Measurements from ENCODE around the gene ADCY9. TPM values are rescaled to one million over a fixed set of nuclear protein-coding genes. Genes with fewer than 3 reads are reported as not detected.
"Not testable (repeated sequence)": the region's sequence is repeated elsewhere in the genome, so short reads cannot be mapped to it uniquely, and the experiment has no call there.

The ADCY9 gene

GRCh38 chr16:3935921-3936320, 180.3 kb downstream of the ADCY9 start:
- peaks cover 12% of the 10 kb centered on the region for H3K4me1 ChIP-seq (ENCODE audit: control insufficient read depth, insufficient read depth, low read length)
- no peak overlapping the region for H3K9ac ChIP-seq (ENCODE audit: low read depth, low read length)
- no peaks in the 10 kb centered on the region for H3K36me3 ChIP-seq (ENCODE audit: insufficient read depth, low read length)
- no peak overlapping the region for H3K4me2 ChIP-seq (ENCODE audit: low read length)
- no peaks in the 10 kb centered on the region for H3K9me3 ChIP-seq (replicated peaks; ENCODE audit: low read length)
- no peaks in the 10 kb centered on the region for H3K27me3 ChIP-seq (ENCODE audit: control insufficient read depth, insufficient read depth, low read length)
- H3K4me3 ChIP-seq (ENCODE audit: low read length): no peak overlapping the region

GRCh38 chr16:3934491-3935181, 181.6 kb downstream of the ADCY9 start:
- Histone ChIP-seq H3K4me2 (ENCODE audit: low read length) (no peak overlapping the region), H3K27me3 (ENCODE audit: control insufficient read depth, insufficient read depth, low read length) (no peaks in the 10 kb centered on the region), H3K4me3 (ENCODE audit: low read length) (no peak overlapping the region), H3K9ac (ENCODE audit: low read depth, low read length) (no peak overlapping the region), H3K36me3 (ENCODE audit: insufficient read depth, low read length) (no peaks in the 10 kb centered on the region), H3K4me1 (ENCODE audit: control insufficient read depth, insufficient read depth, low read length) (peaks cover 12% of the 10 kb centered on the region), H3K9me3 (replicated peaks; ENCODE audit: low read length) (no peaks in the 10 kb centered on the region)

GRCh38 chr16:3927147-3927546, 189.1 kb downstream of the ADCY9 start:
- H3K9ac ChIP-seq (ENCODE audit: low read depth, low read length); H3K9me3 ChIP-seq (replicated peaks; ENCODE audit: low read length); H3K4me3 ChIP-seq (ENCODE audit: low read length); H3K4me1 ChIP-seq (ENCODE audit: control insufficient read depth, insufficient read depth, low read length); H3K4me2 ChIP-seq (ENCODE audit: low read length); H3K36me3 ChIP-seq (ENCODE audit: insufficient read depth, low read length): not testable (repeated sequence)
- peaks cover 11% of the 10 kb centered on the region for H3K27me3 ChIP-seq (ENCODE audit: control insufficient read depth, insufficient read depth, low read length)

GRCh38 chr16:3924763-3925162, 191.5 kb downstream of the ADCY9 start:
- H3K27me3 ChIP-seq (ENCODE audit: control insufficient read depth, insufficient read depth, low read length): peaks cover 14% of the 10 kb centered on the region
- no peaks in the 10 kb centered on the region for H3K4me1 ChIP-seq (ENCODE audit: control insufficient read depth, insufficient read depth, low read length)
- H3K36me3 ChIP-seq (ENCODE audit: insufficient read depth, low read length): no peaks in the 10 kb centered on the region
- no peak overlapping the region for H3K4me3 ChIP-seq (ENCODE audit: low read length)
- H3K9ac ChIP-seq (ENCODE audit: low read depth, low read length): no peak overlapping the region
- H3K4me2 ChIP-seq (ENCODE audit: low read length): no peak overlapping the region
- H3K9me3 ChIP-seq (replicated peaks; ENCODE audit: low read length): no peaks in the 10 kb centered on the region

- Histone ChIP-seq H3K4me3 (ENCODE audit: low read length) (no peak overlapping the region), H3K9me3 (replicated peaks; ENCODE audit: low read length) (peaks cover 1% of the 10 kb centered on the region), H3K27me3 (ENCODE audit: control insufficient read depth, insufficient read depth, low read length) (peaks cover 14% of the 10 kb centered on the region), H3K9ac (ENCODE audit: low read depth, low read length) (no peak overlapping the region), H3K36me3 (ENCODE audit: insufficient read depth, low read length) (no peaks in the 10 kb centered on the region), H3K4me1 (ENCODE audit: control insufficient read depth, insufficient read depth, low read length) (no peaks in the 10 kb centered on the region), H3K4me2 (ENCODE audit: low read length) (no peak overlapping the region)
Observed at GRCh38 chr16:3922241-3922640, 194.0 kb downstream of the ADCY9 start.

GRCh38 chr16:3920206-3920605, 196.0 kb downstream of the ADCY9 start:
- H3K27me3 ChIP-seq (ENCODE audit: control insufficient read depth, insufficient read depth, low read length): peaks cover 16% of the 10 kb centered on the region
- no peak overlapping the region for H3K9ac ChIP-seq (ENCODE audit: low read depth, low read length)
- H3K4me1 ChIP-seq (ENCODE audit: control insufficient read depth, insufficient read depth, low read length): no peaks in the 10 kb centered on the region
- H3K4me2 ChIP-seq (ENCODE audit: low read length): no peak overlapping the region
- peaks cover 5% of the 10 kb centered on the region for H3K9me3 ChIP-seq (replicated peaks; ENCODE audit: low read length)
- no peak overlapping the region for H3K4me3 ChIP-seq (ENCODE audit: low read length)
- no peaks in the 10 kb centered on the region for H3K36me3 ChIP-seq (ENCODE audit: insufficient read depth, low read length)

- no peak overlapping the region for H3K4me2 ChIP-seq (ENCODE audit: low read length)
- H3K9me3 ChIP-seq (replicated peaks; ENCODE audit: low read length): peaks cover 5% of the 10 kb centered on the region
- peaks cover 19% of the 10 kb centered on the region for H3K27me3 ChIP-seq (ENCODE audit: control insufficient read depth, insufficient read depth, low read length)
- no peaks in the 10 kb centered on the region for H3K36me3 ChIP-seq (ENCODE audit: insufficient read depth, low read length)
- no peaks in the 10 kb centered on the region for H3K4me1 ChIP-seq (ENCODE audit: control insufficient read depth, insufficient read depth, low read length)
- no peak overlapping the region for H3K9ac ChIP-seq (ENCODE audit: low read depth, low read length)
- no peak overlapping the region for H3K4me3 ChIP-seq (ENCODE audit: low read length)
Observed at GRCh38 chr16:3919413-3919812, 196.8 kb downstream of the ADCY9 start.

- H3K36me3 ChIP-seq (ENCODE audit: insufficient read depth, low read length): no peaks in the 10 kb centered on the region
- no peak overlapping the region for H3K9ac ChIP-seq (ENCODE audit: low read depth, low read length)
- H3K9me3 ChIP-seq (replicated peaks; ENCODE audit: low read length): peaks cover 5% of the 10 kb centered on the region
- H3K4me2 ChIP-seq (ENCODE audit: low read length): no peak overlapping the region
- H3K4me3 ChIP-seq (ENCODE audit: low read length): no peak overlapping the region
- no peaks in the 10 kb centered on the region for H3K4me1 ChIP-seq (ENCODE audit: control insufficient read depth, insufficient read depth, low read length)
- peaks cover 11% of the 10 kb centered on the region for H3K27me3 ChIP-seq (ENCODE audit: control insufficient read depth, insufficient read depth, low read length)
Observed at GRCh38 chr16:3915426-3916260, 200.6 kb downstream of the ADCY9 start.

GRCh38 chr16:3912897-3913296, 203.3 kb downstream of the ADCY9 start:
- H3K4me3 ChIP-seq (ENCODE audit: low read length): no peak overlapping the region
- H3K27me3 ChIP-seq (ENCODE audit: control insufficient read depth, insufficient read depth, low read length): peaks cover 11% of the 10 kb centered on the region
- no peak overlapping the region for H3K4me2 ChIP-seq (ENCODE audit: low read length)
- no peaks in the 10 kb centered on the region for H3K4me1 ChIP-seq (ENCODE audit: control insufficient read depth, insufficient read depth, low read length)
- peaks cover 5% of the 10 kb centered on the region for H3K9me3 ChIP-seq (replicated peaks; ENCODE audit: low read length)
- no peaks in the 10 kb centered on the region for H3K36me3 ChIP-seq (ENCODE audit: insufficient read depth, low read length)
- H3K9ac ChIP-seq (ENCODE audit: low read depth, low read length): no peak overlapping the region

Small RNA genes lying within 50 kb of the gene (small RNA-seq; reads per million reads assigned to genes)
- not detected for gene AC009171.1
